GM12891 (cell line): ENCODE data around the gene ACBD4.

Source experiments
- POLR2A ChIP-seq: IDR thresholded peaks from 2 replicates; pipeline ENCODE4 v1.6.1; 2011; ENCODE audit warnings: low read depth, low read length, control low read depth
- SPI1 ChIP-seq: IDR thresholded peaks from 2 replicates; pipeline ENCODE4 v1.6.1; 2011; ENCODE audit warnings: low read depth, low read length, control low read depth
- TAF1 ChIP-seq: IDR thresholded peaks from 2 replicates; pipeline ENCODE4 v1.6.1; 2011; ENCODE audit warnings: low read depth, low read length, control low read depth

GRCh38 chr17:45130681-45131615 lies 4.5 kb upstream of the ACBD4 start:
- TF ChIP-seq POLR2A (no peak), TAF1 (no peak), SPI1 (no peak)
